GM23338 (cell line): ENCODE results near the gene TRIM8. TPM values are rescaled to one million over a fixed set of nuclear protein-coding genes. Genes with fewer than 3 reads are reported as not detected.

Experiments
- ATAC-seq: fragments of 200-7000 bp; cut with Tn5 transposase; 3 replicates; pipeline ENCODE4 v1.9.1; 2020
- DNase-seq: peaks from one replicate; pipeline ENCODE4 v3.0.0-alpha.2; 2015; ENCODE audit warnings: low spot score
- H2AFZ ChIP-seq: fragments of 200-600 bp; sonication (generic); 2 replicates; pipeline ENCODE4 v1.8.0; 2016; ENCODE audit warnings: antibody characterized with exemption, mild to moderate bottlenecking, moderate library complexity
- H3F3A ChIP-seq: fragments of 200-600 bp; sonication (generic); replicated peaks from 2 replicates; pipeline ENCODE4 v1.8.0; 2017; ENCODE audit warnings: antibody characterized with exemption, mixed run types, low read depth
- H3K27ac ChIP-seq: fragments of 200-600 bp; sonication (generic); 2 replicates; pipeline ENCODE4 v1.6.1; 2016; ENCODE audit warnings: low read depth
- H3K27me3 ChIP-seq: fragments of 200-600 bp; sonication (generic); 2 replicates; pipeline ENCODE4 v1.8.0; 2016; ENCODE audit warnings: mild to moderate bottlenecking, mixed run types, moderate library complexity; ENCODE audit not compliant: insufficient read depth
- H3K36me3 ChIP-seq: fragments of 200-600 bp; sonication (generic); 2 replicates; pipeline ENCODE4 v1.8.0; 2016; ENCODE audit warnings: mild to moderate bottlenecking; ENCODE audit not compliant: insufficient read depth
- H3K4me1 ChIP-seq: fragments of 200-600 bp; sonication (generic); 2 replicates; pipeline ENCODE4 v1.8.0; 2016; ENCODE audit warnings: mild to moderate bottlenecking, moderate library complexity; ENCODE audit not compliant: insufficient read depth
- H3K4me2 ChIP-seq: fragments of 200-600 bp; sonication (generic); 2 replicates; pipeline ENCODE4 v1.7.1; 2017; ENCODE audit warnings: mixed run types
- H3K4me3 ChIP-seq: fragments of 200-600 bp; sonication (generic); 2 replicates; pipeline ENCODE4 v1.6.1; 2016; ENCODE audit warnings: mixed run types
- H3K79me2 ChIP-seq: fragments of 200-600 bp; sonication (generic); replicated peaks from 2 replicates; pipeline ENCODE4 v1.8.0; 2017; ENCODE audit warnings: mild to moderate bottlenecking; ENCODE audit not compliant: insufficient read depth
- H3K9me2 ChIP-seq: fragments of 200-600 bp; sonication (generic); 2 replicates; pipeline ENCODE4 v1.8.0; 2017; ENCODE audit not compliant: insufficient read depth
- H4K20me1 ChIP-seq: fragments of 200-600 bp; sonication (generic); replicated peaks from 2 replicates; pipeline ENCODE4 v1.8.0; 2017; ENCODE audit warnings: mild to moderate bottlenecking; ENCODE audit not compliant: insufficient read depth
- H3K27ac Mint-ChIP-seq: 2 replicates; pipeline ENCODE4 v1.8.0; 2020; ENCODE audit warnings: inconsistent platforms, mild to moderate bottlenecking, moderate library complexity, mixed read lengths
- H3K27me3 Mint-ChIP-seq: 3 replicates; pipeline ENCODE4 v1.8.0; 2022; ENCODE audit warnings: low read depth, mild to moderate bottlenecking, moderate library complexity, mixed read lengths, inconsistent platforms; ENCODE audit not compliant: insufficient read depth, poor library complexity
- H3K36me3 Mint-ChIP-seq: 3 replicates; pipeline ENCODE4 v1.8.0; 2021; ENCODE audit warnings: low read depth, mild to moderate bottlenecking, inconsistent platforms, moderate library complexity, mixed read lengths
- H3K4me1 Mint-ChIP-seq: 3 replicates; pipeline ENCODE4 v1.8.0; 2020; ENCODE audit warnings: mild to moderate bottlenecking, inconsistent platforms, mixed read lengths
- H3K4me3 Mint-ChIP-seq: 3 replicates; pipeline ENCODE4 v1.8.0; 2021; ENCODE audit warnings: moderate library complexity, mild to moderate bottlenecking, inconsistent platforms, mixed read lengths
- H3K9me3 Mint-ChIP-seq: 3 replicates; pipeline ENCODE4 v1.8.0; 2020; ENCODE audit warnings: moderate library complexity, mild to moderate bottlenecking, inconsistent platforms, mixed read lengths
- CREB1 ChIP-seq: fragments of 250-450 bp; sonication (Bioruptor Pico); IDR thresholded peaks from 2 replicates; pipeline ENCODE4 v1.5.0; 2020; ENCODE audit warnings: low read depth, mild to moderate bottlenecking, moderate library complexity
- EZH2 ChIP-seq: fragments of 200-600 bp; sonication (generic); IDR thresholded peaks from one replicate; pipeline ENCODE4 v1.8.0; 2017; ENCODE audit warnings: antibody characterized with exemption, mild to moderate bottlenecking, low read depth; ENCODE audit not compliant: unreplicated experiment
- POLR2AphosphoS5 ChIP-seq: IDR thresholded peaks from 2 replicates; pipeline ENCODE4 v1.6.1; 2016; ENCODE audit warnings: antibody characterized with exemption, low read depth
- STAT1 ChIP-seq: IDR thresholded peaks from one replicate; pipeline ENCODE4 v1.6.1; 2016; ENCODE audit warnings: antibody characterized with exemption; ENCODE audit not compliant: unreplicated experiment
- polyA plus RNA-seq: library from polyadenylated mRNA; unstranded; fragments of >200 nt; fragmentation: Nextera tagmentation; extraction: Ambion mirVana; gene quantifications from 2 replicates; pipeline ENCODE4 v1.2.1, GENCODE V29; 2016
- total RNA-seq: library from RNA; depleted of rRNA; stranded (reverse); fragments of >200 nt; shearing (Covaris generic); gene quantifications from 2 replicates; pipeline ENCODE4 v1.2.3, GENCODE V29; 2014
- TF ChIP-seq, protein P1 (sequence below): IDR thresholded peaks from 2 replicates; pipeline ENCODE4 v1.6.1; 2016; ENCODE audit warnings: antibody characterized with exemption
- TF ChIP-seq, protein P2 (sequence below), 2 experiments: fragments of 200-600 bp in 1 of 2; sonication (generic) in 1 of 2; conservative IDR thresholded peaks; 2 replicates each; pipeline versions ENCODE4 v1.5.1 to v1.6.1; 2016 to 2017; ENCODE audit warnings: antibody characterized with exemption in 2 of 2, low read depth in 2 of 2, mild to moderate bottlenecking in 2 of 2, moderate library complexity in 1 of 2
- TF ChIP-seq, protein P3 (sequence below): IDR thresholded peaks from one replicate; pipeline ENCODE4 v1.6.1; 2018; ENCODE audit warnings: antibody characterized with exemption; ENCODE audit not compliant: unreplicated experiment
- TF ChIP-seq, protein P4 (sequence below): fragments of 250-450 bp; sonication (Bioruptor Pico); IDR thresholded peaks from 2 replicates; pipeline ENCODE4 v1.5.0; 2020; ENCODE audit warnings: mild to moderate bottlenecking, moderate library complexity

Gene TRIM8
- total and polyA plus RNA-seq, 2 experiments from 2014 or later: 15.1 to 36.7 TPM

DNA sequence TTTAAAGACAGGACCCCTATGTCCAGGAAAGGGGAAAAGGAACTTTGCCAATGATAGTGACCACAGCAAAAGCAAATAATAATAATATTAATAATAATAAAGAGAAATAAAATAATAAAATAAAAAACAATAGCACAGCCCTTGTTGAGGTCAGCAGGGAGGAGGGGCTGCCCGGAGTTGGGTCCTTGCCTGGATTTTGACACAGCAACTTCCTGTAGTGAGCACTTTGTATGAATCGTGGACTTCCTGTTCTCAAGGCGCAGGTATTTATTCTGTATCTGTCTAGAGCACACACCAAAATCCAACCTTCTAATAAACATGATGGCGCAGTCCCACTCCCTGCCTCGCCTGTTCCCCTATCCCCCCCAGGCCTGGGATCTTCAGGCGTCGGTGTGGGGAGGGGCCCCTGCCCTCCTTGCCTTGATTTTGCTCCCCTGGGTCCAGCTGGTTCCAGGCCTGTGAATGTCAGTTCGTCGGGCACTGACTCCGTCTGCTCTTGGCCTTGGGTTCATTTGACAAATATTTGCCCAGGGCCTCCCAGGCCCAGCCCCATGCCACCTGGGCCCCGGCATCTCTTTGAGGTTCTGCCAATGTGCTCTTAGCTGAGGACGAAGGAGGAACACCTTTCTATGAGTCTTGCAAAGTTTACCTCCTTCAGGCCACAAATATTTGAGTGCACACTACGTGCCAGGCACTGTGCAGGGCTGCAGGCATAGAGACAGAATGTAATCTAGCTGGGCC lies 13.9 kb downstream of the TRIM8 start:
- no peaks in the 10 kb centered on the region for H3K36me3 ChIP-seq
- H3K79me2 ChIP-seq: peaks cover under 1% of the 10 kb centered on the region; the same call in 1 of the 2 replicates
- peaks cover 21% of the 10 kb centered on the region for H3K4me1 Mint-ChIP-seq
- H3K9me2 ChIP-seq: no peaks in the 10 kb centered on the region
- H3K4me1 ChIP-seq: peaks cover 13% of the 10 kb centered on the region; the same call in 1 of the 2 replicates
- H3K36me3 Mint-ChIP-seq: peaks cover 22% of the 10 kb centered on the region
- H3K27me3 ChIP-seq: no peaks in the 10 kb centered on the region
- H3K4me3 ChIP-seq: no peak overlapping the region
- no peaks in the 10 kb centered on the region for H3F3A ChIP-seq
- no peak overlapping the region for H2AFZ ChIP-seq
- TF ChIP-seq EZH2 (no peak), CREB1 (CRISPR knock-in tag) (no peak), POLR2AphosphoS5 (no peak)
- TF ChIP-seq, protein P1, sequence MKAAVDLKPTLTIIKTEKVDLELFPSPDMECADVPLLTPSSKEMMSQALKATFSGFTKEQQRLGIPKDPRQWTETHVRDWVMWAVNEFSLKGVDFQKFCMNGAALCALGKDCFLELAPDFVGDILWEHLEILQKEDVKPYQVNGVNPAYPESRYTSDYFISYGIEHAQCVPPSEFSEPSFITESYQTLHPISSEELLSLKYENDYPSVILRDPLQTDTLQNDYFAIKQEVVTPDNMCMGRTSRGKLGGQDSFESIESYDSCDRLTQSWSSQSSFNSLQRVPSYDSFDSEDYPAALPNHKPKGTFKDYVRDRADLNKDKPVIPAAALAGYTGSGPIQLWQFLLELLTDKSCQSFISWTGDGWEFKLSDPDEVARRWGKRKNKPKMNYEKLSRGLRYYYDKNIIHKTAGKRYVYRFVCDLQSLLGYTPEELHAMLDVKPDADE: no peak
- TF ChIP-seq, protein P2, sequence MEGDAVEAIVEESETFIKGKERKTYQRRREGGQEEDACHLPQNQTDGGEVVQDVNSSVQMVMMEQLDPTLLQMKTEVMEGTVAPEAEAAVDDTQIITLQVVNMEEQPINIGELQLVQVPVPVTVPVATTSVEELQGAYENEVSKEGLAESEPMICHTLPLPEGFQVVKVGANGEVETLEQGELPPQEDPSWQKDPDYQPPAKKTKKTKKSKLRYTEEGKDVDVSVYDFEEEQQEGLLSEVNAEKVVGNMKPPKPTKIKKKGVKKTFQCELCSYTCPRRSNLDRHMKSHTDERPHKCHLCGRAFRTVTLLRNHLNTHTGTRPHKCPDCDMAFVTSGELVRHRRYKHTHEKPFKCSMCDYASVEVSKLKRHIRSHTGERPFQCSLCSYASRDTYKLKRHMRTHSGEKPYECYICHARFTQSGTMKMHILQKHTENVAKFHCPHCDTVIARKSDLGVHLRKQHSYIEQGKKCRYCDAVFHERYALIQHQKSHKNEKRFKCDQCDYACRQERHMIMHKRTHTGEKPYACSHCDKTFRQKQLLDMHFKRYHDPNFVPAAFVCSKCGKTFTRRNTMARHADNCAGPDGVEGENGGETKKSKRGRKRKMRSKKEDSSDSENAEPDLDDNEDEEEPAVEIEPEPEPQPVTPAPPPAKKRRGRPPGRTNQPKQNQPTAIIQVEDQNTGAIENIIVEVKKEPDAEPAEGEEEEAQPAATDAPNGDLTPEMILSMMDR (conservative IDR thresholded peaks at IDR 0.05; ENCODE audit: low read depth in 2 of 2): no peak
- TF ChIP-seq, protein P3, sequence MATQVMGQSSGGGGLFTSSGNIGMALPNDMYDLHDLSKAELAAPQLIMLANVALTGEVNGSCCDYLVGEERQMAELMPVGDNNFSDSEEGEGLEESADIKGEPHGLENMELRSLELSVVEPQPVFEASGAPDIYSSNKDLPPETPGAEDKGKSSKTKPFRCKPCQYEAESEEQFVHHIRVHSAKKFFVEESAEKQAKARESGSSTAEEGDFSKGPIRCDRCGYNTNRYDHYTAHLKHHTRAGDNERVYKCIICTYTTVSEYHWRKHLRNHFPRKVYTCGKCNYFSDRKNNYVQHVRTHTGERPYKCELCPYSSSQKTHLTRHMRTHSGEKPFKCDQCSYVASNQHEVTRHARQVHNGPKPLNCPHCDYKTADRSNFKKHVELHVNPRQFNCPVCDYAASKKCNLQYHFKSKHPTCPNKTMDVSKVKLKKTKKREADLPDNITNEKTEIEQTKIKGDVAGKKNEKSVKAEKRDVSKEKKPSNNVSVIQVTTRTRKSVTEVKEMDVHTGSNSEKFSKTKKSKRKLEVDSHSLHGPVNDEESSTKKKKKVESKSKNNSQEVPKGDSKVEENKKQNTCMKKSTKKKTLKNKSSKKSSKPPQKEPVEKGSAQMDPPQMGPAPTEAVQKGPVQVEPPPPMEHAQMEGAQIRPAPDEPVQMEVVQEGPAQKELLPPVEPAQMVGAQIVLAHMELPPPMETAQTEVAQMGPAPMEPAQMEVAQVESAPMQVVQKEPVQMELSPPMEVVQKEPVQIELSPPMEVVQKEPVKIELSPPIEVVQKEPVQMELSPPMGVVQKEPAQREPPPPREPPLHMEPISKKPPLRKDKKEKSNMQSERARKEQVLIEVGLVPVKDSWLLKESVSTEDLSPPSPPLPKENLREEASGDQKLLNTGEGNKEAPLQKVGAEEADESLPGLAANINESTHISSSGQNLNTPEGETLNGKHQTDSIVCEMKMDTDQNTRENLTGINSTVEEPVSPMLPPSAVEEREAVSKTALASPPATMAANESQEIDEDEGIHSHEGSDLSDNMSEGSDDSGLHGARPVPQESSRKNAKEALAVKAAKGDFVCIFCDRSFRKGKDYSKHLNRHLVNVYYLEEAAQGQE: no peak
- H3K27ac Mint-ChIP-seq: peak overlapping the region; percentile 36; the same call in 1 of the 2 replicates
- no peaks in the 10 kb centered on the region for H3K9me3 Mint-ChIP-seq
- H3K4me3 Mint-ChIP-seq: no peak overlapping the region
- H3K4me2 ChIP-seq: no peak overlapping the region
- ATAC-seq (no peak), DNase-seq (no peak)
- H3K27ac ChIP-seq: peak overlapping the region; percentile 55; the same call in 1 of the 2 replicates
- H4K20me1 ChIP-seq: no peaks in the 10 kb centered on the region; the same call in 1 of the 2 replicates
- peaks cover 8% of the 10 kb centered on the region for H3K27me3 Mint-ChIP-seq

DNA sequence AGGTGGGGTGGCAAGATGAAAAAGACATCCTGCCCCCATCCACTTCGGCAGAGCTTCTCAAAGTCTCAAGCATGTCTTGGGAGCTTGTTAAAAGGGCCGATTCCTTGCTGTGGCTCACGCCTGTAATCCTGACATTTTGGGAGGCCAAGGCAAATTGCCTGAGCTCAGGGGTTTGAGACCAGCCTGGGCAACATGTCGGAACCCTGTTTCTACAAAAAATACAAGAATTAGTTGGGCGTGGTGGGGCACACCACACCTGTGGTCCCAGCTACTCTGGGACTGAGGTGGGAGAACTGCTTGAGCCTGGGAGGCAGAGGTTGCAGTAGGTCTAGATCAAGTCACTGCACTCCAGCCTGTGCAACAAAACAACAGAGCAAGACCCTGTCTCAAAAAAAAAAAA lies 14.5 kb downstream of the TRIM8 start:
- Histone ChIP-seq H3K27me3 (no peaks in the 10 kb centered on the region), H4K20me1 (no peaks in the 10 kb centered on the region; the same call in 1 of the 2 replicates), H3K4me3 (no peak overlapping the region), H3K4me1 (peaks cover 13% of the 10 kb centered on the region; the same call in 1 of the 2 replicates), H3K4me2 (no peak overlapping the region), H3K79me2 (no peaks in the 10 kb centered on the region), H3F3A (no peaks in the 10 kb centered on the region), H3K27ac (peak overlapping the region; percentile 55; the same call in 1 of the 2 replicates), H3K36me3 (no peaks in the 10 kb centered on the region), H2AFZ (no peak overlapping the region), H3K9me2 (no peaks in the 10 kb centered on the region)
- H3K9me3 Mint-ChIP-seq: no peaks in the 10 kb centered on the region
- DNase-seq: no peak
- no peak for ATAC-seq
- H3K27ac Mint-ChIP-seq: no peak overlapping the region
- H3K36me3 Mint-ChIP-seq: peaks cover 21% of the 10 kb centered on the region
- no peak overlapping the region for H3K4me3 Mint-ChIP-seq
- H3K4me1 Mint-ChIP-seq: peaks cover 15% of the 10 kb centered on the region
- peaks cover 7% of the 10 kb centered on the region for H3K27me3 Mint-ChIP-seq
- TF ChIP-seq, protein P4, sequence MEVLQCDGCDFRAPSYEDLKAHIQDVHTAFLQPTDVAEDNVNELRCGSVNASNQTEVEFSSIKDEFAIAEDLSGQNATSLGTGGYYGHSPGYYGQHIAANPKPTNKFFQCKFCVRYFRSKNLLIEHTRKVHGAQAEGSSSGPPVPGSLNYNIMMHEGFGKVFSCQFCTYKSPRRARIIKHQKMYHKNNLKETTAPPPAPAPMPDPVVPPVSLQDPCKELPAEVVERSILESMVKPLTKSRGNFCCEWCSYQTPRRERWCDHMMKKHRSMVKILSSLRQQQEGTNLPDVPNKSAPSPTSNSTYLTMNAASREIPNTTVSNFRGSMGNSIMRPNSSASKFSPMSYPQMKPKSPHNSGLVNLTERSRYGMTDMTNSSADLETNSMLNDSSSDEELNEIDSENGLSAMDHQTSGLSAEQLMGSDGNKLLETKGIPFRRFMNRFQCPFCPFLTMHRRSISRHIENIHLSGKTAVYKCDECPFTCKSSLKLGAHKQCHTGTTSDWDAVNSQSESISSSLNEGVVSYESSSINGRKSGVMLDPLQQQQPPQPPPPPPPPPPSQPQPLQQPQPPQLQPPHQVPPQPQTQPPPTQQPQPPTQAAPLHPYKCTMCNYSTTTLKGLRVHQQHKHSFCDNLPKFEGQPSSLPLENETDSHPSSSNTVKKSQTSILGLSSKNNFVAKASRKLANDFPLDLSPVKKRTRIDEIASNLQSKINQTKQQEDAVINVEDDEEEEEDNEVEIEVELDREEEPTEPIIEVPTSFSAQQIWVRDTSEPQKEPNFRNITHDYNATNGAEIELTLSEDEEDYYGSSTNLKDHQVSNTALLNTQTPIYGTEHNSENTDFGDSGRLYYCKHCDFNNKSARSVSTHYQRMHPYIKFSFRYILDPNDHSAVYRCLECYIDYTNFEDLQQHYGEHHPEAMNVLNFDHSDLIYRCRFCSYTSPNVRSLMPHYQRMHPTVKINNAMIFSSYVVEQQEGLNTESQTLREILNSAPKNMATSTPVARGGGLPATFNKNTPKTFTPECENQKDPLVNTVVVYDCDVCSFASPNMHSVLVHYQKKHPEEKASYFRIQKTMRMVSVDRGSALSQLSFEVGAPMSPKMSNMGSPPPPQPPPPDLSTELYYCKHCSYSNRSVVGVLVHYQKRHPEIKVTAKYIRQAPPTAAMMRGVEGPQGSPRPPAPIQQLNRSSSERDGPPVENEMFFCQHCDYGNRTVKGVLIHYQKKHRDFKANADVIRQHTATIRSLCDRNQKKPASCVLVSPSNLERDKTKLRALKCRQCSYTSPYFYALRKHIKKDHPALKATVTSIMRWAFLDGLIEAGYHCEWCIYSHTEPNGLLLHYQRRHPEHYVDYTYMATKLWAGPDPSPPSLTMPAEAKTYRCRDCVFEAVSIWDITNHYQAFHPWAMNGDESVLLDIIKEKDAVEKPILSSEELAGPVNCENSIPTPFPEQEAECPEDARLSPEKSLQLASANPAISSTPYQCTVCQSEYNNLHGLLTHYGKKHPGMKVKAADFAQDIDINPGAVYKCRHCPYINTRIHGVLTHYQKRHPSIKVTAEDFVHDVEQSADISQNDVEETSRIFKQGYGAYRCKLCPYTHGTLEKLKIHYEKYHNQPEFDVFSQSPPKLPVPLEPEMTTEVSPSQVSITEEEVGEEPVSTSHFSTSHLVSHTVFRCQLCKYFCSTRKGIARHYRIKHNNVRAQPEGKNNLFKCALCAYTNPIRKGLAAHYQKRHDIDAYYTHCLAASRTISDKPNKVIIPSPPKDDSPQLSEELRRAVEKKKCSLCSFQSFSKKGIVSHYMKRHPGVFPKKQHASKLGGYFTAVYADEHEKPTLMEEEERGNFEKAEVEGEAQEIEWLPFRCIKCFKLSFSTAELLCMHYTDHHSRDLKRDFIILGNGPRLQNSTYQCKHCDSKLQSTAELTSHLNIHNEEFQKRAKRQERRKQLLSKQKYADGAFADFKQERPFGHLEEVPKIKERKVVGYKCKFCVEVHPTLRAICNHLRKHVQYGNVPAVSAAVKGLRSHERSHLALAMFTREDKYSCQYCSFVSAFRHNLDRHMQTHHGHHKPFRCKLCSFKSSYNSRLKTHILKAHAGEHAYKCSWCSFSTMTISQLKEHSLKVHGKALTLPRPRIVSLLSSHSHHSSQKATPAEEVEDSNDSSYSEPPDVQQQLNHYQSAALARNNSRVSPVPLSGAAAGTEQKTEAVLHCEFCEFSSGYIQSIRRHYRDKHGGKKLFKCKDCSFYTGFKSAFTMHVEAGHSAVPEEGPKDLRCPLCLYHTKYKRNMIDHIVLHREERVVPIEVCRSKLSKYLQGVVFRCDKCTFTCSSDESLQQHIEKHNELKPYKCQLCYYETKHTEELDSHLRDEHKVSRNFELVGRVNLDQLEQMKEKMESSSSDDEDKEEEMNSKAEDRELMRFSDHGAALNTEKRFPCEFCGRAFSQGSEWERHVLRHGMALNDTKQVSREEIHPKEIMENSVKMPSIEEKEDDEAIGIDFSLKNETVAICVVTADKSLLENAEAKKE: no peak
- TF ChIP-seq STAT1: no peak
